Testis (tissue), 2 donors: Measurements from ENCODE around the gene FLNB.
A peak's percentile ranks its signal among the peaks of the same experiment; 100 is the strongest.

Source experiments
- POLR2A ChIP-seq: fragments of 450-650 bp; IDR thresholded peaks from one replicate; pipeline ENCODE4 v1.6.1; 2017; ENCODE audit warnings: antibody characterized with exemption, mild to moderate bottlenecking, moderate library complexity
- TF ChIP-seq, protein P1 (sequence below), 3 experiments: fragments of 450-650 bp in 2 of 3; fragments of 200-600 bp in 1 of 3; sonication (generic) in 1 of 3; IDR thresholded peaks; one replicate each; pipeline ENCODE4 v1.5.1; 2016 to 2019; ENCODE audit warnings: antibody characterized with exemption in 3 of 3, mild to moderate bottlenecking in 2 of 3, moderate library complexity in 1 of 3

DNA sequence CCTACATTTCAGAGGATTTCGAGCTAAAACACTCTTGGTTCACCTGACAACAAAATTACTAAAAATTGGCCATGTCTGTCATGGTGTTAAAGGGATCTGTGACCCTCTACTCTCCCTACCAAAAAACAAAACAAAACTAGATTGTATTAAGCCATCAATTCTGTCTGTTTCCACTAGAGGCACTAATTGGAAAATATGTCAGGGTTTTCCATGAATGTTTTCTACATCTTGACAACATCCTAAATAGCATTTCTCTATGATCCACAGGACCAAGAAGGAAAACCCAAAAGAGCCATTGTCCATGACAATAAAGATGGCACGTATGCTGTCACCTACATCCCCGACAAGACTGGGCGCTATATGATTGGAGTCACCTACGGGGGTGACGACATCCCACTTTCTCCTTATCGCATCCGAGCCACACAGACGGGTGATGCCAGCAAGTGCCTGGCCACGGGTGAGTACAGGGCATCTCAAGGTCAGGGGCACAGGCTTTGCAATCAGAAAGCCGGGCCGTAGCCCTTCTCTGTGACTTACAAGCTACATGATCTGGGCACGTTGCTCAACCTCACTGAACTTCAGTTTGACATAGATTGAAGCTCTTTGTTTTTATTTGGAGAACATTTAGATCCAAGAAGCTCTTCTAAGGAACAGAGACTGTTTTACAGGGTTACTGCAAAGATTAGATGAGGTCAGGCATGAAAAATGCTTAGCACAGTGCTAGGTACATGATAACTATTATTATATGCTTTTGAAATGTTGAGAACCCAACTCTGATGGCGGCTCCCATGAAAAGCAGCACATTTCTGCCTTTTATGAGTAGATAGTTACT lies 127.7 kb downstream of the FLNB start:
- TF ChIP-seq, protein P1, sequence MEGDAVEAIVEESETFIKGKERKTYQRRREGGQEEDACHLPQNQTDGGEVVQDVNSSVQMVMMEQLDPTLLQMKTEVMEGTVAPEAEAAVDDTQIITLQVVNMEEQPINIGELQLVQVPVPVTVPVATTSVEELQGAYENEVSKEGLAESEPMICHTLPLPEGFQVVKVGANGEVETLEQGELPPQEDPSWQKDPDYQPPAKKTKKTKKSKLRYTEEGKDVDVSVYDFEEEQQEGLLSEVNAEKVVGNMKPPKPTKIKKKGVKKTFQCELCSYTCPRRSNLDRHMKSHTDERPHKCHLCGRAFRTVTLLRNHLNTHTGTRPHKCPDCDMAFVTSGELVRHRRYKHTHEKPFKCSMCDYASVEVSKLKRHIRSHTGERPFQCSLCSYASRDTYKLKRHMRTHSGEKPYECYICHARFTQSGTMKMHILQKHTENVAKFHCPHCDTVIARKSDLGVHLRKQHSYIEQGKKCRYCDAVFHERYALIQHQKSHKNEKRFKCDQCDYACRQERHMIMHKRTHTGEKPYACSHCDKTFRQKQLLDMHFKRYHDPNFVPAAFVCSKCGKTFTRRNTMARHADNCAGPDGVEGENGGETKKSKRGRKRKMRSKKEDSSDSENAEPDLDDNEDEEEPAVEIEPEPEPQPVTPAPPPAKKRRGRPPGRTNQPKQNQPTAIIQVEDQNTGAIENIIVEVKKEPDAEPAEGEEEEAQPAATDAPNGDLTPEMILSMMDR (IDR thresholded peaks at IDR 0.05) = peak in 2 of 3 experiments; percentile 26 to 31
- no peak for TF ChIP-seq POLR2A
